Measurements from ENCODE around the gene TPCN1. TPM values are rescaled to one million over a fixed set of nuclear protein-coding genes. Genes with fewer than 3 reads are reported as not detected.

TPCN1 gene
- total RNA-seq, 1 experiment from 2014 or later: 42.7 TPM

DNA sequence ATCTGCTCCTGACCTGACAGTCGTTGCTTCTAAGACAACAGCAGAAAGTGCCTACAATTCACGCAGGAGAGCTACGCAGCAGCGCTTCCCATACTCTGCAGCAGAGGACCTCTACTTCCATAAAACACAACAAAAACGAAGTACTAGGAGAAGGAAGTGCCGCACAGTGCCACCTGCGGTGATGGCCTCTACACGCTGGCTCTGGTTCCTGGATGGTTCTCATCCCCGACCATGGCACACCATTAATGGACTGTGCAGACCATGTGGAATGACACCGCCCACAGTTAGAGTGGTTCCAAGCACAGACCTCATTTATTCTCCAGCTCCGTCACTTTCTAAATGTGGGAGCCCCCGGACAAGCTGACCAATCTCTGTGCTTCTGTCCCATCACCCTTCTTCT, 28.3 kb downstream of the TPCN1 start:
- intact Hi-C loops (cut with micrococcal nuclease; ENCODE audit: unreplicated experiment): no loop called here
- H3K4me2 ChIP-seq: no peak overlapping the region
- no peak overlapping the region for H2AFZ ChIP-seq
- no peaks in the 10 kb centered on the region for H3K36me3 ChIP-seq (ENCODE audit: low read depth)
- BruUV-seq (replicated peaks): no TSS peak
- H3K27me3 ChIP-seq (ENCODE audit: insufficient read depth, low read depth): no peaks in the 10 kb centered on the region
- H3K27ac ChIP-seq: no peak overlapping the region
- H3K9me2 ChIP-seq (ENCODE audit: insufficient read depth): no peaks in the 10 kb centered on the region
- ChIA-PET POLR2A (ENCODE audit: unreplicated experiment) (no interaction called here), CTCF (no interaction called here)
- peaks cover 41% of the 10 kb centered on the region for H3K79me2 ChIP-seq (ENCODE audit: low read depth)
- peaks cover 28% of the 10 kb centered on the region for H3K4me1 ChIP-seq (replicated peaks; ENCODE audit: insufficient read depth)
- H4K20me1 ChIP-seq (ENCODE audit: insufficient read depth): 0 out of 2 replicates have a peak, but pooled peaks cover 7% of the 10 kb centered on the region
- TF ChIP-seq EZH2 (IDR thresholded peaks at IDR 0.05; ENCODE audit: low read depth): no peak
- no peak for DNase-seq
- H3F3A ChIP-seq (ENCODE audit: insufficient read depth, low read depth): peaks cover 28% of the 10 kb centered on the region
- H3K9me3 ChIP-seq (ENCODE audit: insufficient read depth, low read depth): no peaks in the 10 kb centered on the region
- no peak overlapping the region for H3K4me3 ChIP-seq

DNA sequence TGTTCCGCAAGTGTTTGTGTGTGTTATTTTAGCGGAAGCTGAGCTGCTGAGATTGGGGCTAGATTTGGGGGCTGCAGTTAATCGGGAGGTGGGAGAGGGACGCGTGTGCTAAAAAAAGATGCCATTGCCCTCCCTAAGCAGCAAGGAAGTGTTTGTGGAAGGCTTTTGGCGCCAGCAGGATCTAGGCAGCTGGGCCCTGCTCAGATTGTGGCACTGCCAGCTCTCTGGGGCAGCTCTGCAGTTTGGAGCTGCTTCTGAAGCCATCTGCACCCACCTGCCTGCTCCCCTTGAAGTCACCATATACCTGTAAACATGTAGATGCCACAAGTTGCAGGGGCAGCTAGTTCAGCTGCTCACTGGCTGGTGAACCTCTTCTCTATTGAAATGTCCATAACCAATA, 28.8 kb downstream of the TPCN1 start:
- CTCF ChIA-PET: no interaction called here
- no peak for DNase-seq
- Histone ChIP-seq H3K27me3 (ENCODE audit: insufficient read depth, low read depth) (no peaks in the 10 kb centered on the region), H3K27ac (no peak overlapping the region), H3K4me2 (no peak overlapping the region), H4K20me1 (ENCODE audit: insufficient read depth) (0 out of 2 replicates have a peak, but pooled peaks cover 7% of the 10 kb centered on the region), H3K79me2 (ENCODE audit: low read depth) (peaks cover 36% of the 10 kb centered on the region), H2AFZ (no peak overlapping the region), H3K9me3 (ENCODE audit: insufficient read depth, low read depth) (no peaks in the 10 kb centered on the region), H3F3A (ENCODE audit: insufficient read depth, low read depth) (peaks cover 23% of the 10 kb centered on the region), H3K4me1 (replicated peaks; ENCODE audit: insufficient read depth) (peaks cover 23% of the 10 kb centered on the region), H3K9me2 (ENCODE audit: insufficient read depth) (no peaks in the 10 kb centered on the region), H3K36me3 (ENCODE audit: low read depth) (no peaks in the 10 kb centered on the region), H3K4me3 (no peak overlapping the region)
- intact Hi-C loops (cut with micrococcal nuclease; ENCODE audit: unreplicated experiment): no loop called here
- POLR2A ChIA-PET (ENCODE audit: unreplicated experiment): no interaction called here
- no TSS peak for BruUV-seq (replicated peaks)
- TF ChIP-seq, protein P1, sequence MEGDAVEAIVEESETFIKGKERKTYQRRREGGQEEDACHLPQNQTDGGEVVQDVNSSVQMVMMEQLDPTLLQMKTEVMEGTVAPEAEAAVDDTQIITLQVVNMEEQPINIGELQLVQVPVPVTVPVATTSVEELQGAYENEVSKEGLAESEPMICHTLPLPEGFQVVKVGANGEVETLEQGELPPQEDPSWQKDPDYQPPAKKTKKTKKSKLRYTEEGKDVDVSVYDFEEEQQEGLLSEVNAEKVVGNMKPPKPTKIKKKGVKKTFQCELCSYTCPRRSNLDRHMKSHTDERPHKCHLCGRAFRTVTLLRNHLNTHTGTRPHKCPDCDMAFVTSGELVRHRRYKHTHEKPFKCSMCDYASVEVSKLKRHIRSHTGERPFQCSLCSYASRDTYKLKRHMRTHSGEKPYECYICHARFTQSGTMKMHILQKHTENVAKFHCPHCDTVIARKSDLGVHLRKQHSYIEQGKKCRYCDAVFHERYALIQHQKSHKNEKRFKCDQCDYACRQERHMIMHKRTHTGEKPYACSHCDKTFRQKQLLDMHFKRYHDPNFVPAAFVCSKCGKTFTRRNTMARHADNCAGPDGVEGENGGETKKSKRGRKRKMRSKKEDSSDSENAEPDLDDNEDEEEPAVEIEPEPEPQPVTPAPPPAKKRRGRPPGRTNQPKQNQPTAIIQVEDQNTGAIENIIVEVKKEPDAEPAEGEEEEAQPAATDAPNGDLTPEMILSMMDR (conservative IDR thresholded peaks at IDR 0.05): no peak
- no peak for TF ChIP-seq EZH2 (IDR thresholded peaks at IDR 0.05; ENCODE audit: low read depth)

DNA sequence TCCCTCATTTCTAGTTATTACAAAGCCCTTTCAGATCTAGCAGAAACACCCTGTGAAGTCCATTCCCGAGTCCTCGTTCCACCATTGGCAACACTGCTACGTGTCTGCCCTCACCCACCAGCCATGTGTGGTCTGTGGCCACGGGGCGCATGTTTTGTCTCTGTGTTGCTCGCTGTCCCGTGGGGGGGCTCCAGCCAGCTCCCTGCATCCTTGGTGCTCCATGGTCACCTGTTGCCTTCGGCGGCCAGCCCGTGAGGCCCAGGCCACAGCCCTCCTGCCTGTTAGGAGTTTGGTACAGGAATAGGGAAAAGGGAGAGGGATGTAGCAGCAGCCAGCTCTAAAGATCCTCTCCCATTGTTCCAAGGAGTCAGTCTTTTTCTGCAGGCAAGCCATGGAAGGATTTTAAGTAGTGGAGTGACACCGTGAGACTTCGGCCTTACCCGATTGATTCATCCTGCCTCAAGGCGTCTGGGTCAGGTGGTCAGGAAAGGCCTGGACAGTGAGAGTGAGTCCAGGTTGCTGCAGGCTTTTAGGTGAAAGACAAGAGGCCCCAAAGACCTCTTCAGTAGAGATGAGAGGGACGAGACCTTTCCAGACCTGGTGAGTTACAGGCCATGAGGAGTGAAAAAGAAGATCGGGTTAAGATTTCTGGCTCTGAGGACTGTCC, 30.3 kb downstream of the TPCN1 start:
- Histone ChIP-seq H3F3A (ENCODE audit: insufficient read depth, low read depth) (peaks cover 11% of the 10 kb centered on the region), H4K20me1 (ENCODE audit: insufficient read depth) (0 out of 2 replicates have a peak, but pooled peaks cover 2% of the 10 kb centered on the region), H3K9me2 (ENCODE audit: insufficient read depth) (no peaks in the 10 kb centered on the region), H3K4me2 (no peak overlapping the region), H3K27me3 (ENCODE audit: insufficient read depth, low read depth) (no peaks in the 10 kb centered on the region), H3K27ac (no peak overlapping the region), H3K9me3 (ENCODE audit: insufficient read depth, low read depth) (no peaks in the 10 kb centered on the region), H3K4me3 (no peak overlapping the region), H3K36me3 (ENCODE audit: low read depth) (no peaks in the 10 kb centered on the region), H2AFZ (no peak overlapping the region), H3K79me2 (ENCODE audit: low read depth) (peaks cover 35% of the 10 kb centered on the region), H3K4me1 (replicated peaks; ENCODE audit: insufficient read depth) (peaks cover 13% of the 10 kb centered on the region)
- POLR2A ChIA-PET (ENCODE audit: unreplicated experiment): no interaction called here
- no peak for DNase-seq
- intact Hi-C loops (cut with micrococcal nuclease; ENCODE audit: unreplicated experiment): no loop called here
- CTCF ChIA-PET: no interaction called here
- no TSS peak for BruUV-seq (replicated peaks)
- TF ChIP-seq, protein P1 (conservative IDR thresholded peaks at IDR 0.05): no peak
- TF ChIP-seq EZH2 (IDR thresholded peaks at IDR 0.05; ENCODE audit: low read depth): no peak

DNA sequence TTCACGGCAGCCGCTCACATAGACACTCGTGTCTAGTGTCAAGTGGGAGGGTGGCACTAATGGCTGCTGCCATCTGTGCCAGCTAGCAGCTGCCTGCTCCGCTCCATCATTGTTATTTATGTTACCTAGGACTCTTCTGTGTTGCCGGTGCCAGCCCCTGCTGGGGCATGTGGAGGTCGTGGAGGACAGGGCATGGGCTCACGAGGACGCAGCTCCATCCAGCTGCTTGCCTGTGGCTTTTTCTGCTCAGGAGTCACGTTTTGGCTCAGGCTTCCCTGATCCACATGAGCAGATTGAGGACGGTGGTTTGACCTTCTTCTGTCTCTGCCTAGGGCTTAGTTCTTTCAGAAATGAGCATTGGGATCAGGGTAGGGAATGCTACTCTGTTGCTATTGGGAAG, 31.2 kb downstream of the TPCN1 start:
- intact Hi-C loops (cut with micrococcal nuclease; ENCODE audit: unreplicated experiment): no loop called here

More for the DNA sequence above, 31.2 kb downstream of the TPCN1 start:
- no peak overlapping the region for H3K4me3 ChIP-seq
- no peaks in the 10 kb centered on the region for H3K36me3 ChIP-seq (ENCODE audit: low read depth)
- no peaks in the 10 kb centered on the region for H3K9me2 ChIP-seq (ENCODE audit: insufficient read depth)
- no peaks in the 10 kb centered on the region for H4K20me1 ChIP-seq (ENCODE audit: insufficient read depth)
- no peaks in the 10 kb centered on the region for H3K27me3 ChIP-seq (ENCODE audit: insufficient read depth, low read depth)
- H2AFZ ChIP-seq: no peak overlapping the region
- H3K79me2 ChIP-seq (ENCODE audit: low read depth): peaks cover 26% of the 10 kb centered on the region; the same call in 1 of the 2 replicates
- no peak overlapping the region for H3K27ac ChIP-seq
- no peaks in the 10 kb centered on the region for H3K9me3 ChIP-seq (ENCODE audit: insufficient read depth, low read depth)
- TF ChIP-seq, protein P1 (conservative IDR thresholded peaks at IDR 0.05): no peak
- no peak for TF ChIP-seq EZH2 (IDR thresholded peaks at IDR 0.05; ENCODE audit: low read depth)
- no TSS peak for BruUV-seq (replicated peaks)
- H3K4me1 ChIP-seq (replicated peaks; ENCODE audit: insufficient read depth): peaks cover 4% of the 10 kb centered on the region; the same call in 1 of the 2 replicates
- peaks cover 1% of the 10 kb centered on the region; the same call in 1 of the 2 replicates for H3F3A ChIP-seq (ENCODE audit: insufficient read depth, low read depth)
- H3K4me2 ChIP-seq: no peak overlapping the region
- no peak for DNase-seq
- ChIA-PET CTCF (no interaction called here), POLR2A (ENCODE audit: unreplicated experiment) (no interaction called here)

Measured in PC-9 (cell line).